Psoas muscle (tissue), 8 donors: ENCODE data around the gene ODC1. TPM values are rescaled to one million over a fixed set of nuclear protein-coding genes. Genes with fewer than 3 reads are reported as not detected.
A peak's percentile ranks its signal among the peaks of the same experiment; 100 is the strongest.

Source experiments
- ATAC-seq, 4 donors: fragments of 200-7000 bp; cut with Tn5 transposase; one replicate each; pipeline ENCODE4 v1.9.1; 2020; ENCODE audit warnings: moderate library complexity in 3 of 4, mild to moderate bottlenecking in 2 of 4
- DNase-seq, 2 donors: peaks; one replicate each; pipeline ENCODE4 v3.0.0-alpha.2; 2020
- H3K27ac ChIP-seq: fragments of 200-600 bp; one replicate; pipeline ENCODE4 v1.8.0; 2022
- H3K27me3 ChIP-seq, 3 donors: fragments of 200-600 bp in 1 of 3; one replicate each; pipeline versions ENCODE4 v1.6.1 to v1.8.0; 2013 to 2022; ENCODE audit warnings: low read length in 2 of 3, mild to moderate bottlenecking in 2 of 3, moderate library complexity in 1 of 3; ENCODE audit not compliant: insufficient read depth in 3 of 3
- H3K36me3 ChIP-seq, 2 donors: fragments of 200-600 bp in 1 of 2; one replicate each; pipeline versions ENCODE4 v1.6.1 to v1.8.0; 2013 to 2022; ENCODE audit warnings: low read depth in 1 of 2, mild to moderate bottlenecking in 1 of 2, moderate library complexity in 1 of 2; ENCODE audit not compliant: insufficient read depth in 1 of 2
- H3K4me1 ChIP-seq: fragments of 200-600 bp; one replicate; pipeline ENCODE4 v1.8.0; 2022
- H3K4me3 ChIP-seq: fragments of 200-600 bp; one replicate; pipeline ENCODE4 v1.8.0; 2022; ENCODE audit warnings: mild to moderate bottlenecking
- H3K9me3 ChIP-seq: fragments of 200-600 bp; one replicate; pipeline ENCODE4 v1.8.0; 2022
- WGBS, 3 donors: extraction: QIAGEN DNeasy Blood & Tissue Kit; methylation state at CpG; one replicate each; pipeline versions ENCODE4 v1.1.6 to v1.1.7; 2013; 5-methylcytosine and 5-hydroxymethylcytosine counted together
- intact Hi-C, 2 donors: fragments of 100-400 bp; cut with DNase I; formaldehyde crosslinking; loops; one replicate each; pipeline versions ENCODE4 v1.11.0 to v1.14.2; 2022
- polyA plus RNA-seq, 3 donors: library from polyadenylated mRNA; stranded (reverse); fragments of 200-250 nt; gene quantifications; one replicate each; pipeline ENCODE4 v1.2.3, GENCODE V29; 2013
- total RNA-seq, 4 donors: library from RNA; stranded (reverse); fragmentation: NEBNext Ultra II Directional in 2 of 4; extraction: Animal tissue kit (Norgen Biotek cat#: 25700) in 2 of 4; gene quantifications; one replicate each; pipeline versions ENCODE4 v1.2.1 to v1.2.4, GENCODE V29; 2021 to 2023
- TF ChIP-seq, protein P1 (sequence below): fragments of 200-600 bp; IDR thresholded peaks from one replicate; pipeline ENCODE4 v1.8.0; 2022; ENCODE audit warnings: antibody characterized with exemption
- donor health status: healthy with polysubstance abuse.
- donor health status: DM: no; HTN: no; CAD: no; lungs with moderate emphysema.
- donor health status: Bipolar disorder and iron deficiency.
- donor health status: healthy.
- donor health status: DM: yes; HTN: yes; CAD: no.
- donor health status: DM: no; HTN: no; CAD: no.
- donor health status: DM: no; HTN: no; CAD: no.
- donor health status: DM: yes; HTN: yes; CAD: no.

The ODC1 gene
- total and polyA plus RNA-seq, 7 donors = 56.8 to 226 (median 106) TPM

DNA sequence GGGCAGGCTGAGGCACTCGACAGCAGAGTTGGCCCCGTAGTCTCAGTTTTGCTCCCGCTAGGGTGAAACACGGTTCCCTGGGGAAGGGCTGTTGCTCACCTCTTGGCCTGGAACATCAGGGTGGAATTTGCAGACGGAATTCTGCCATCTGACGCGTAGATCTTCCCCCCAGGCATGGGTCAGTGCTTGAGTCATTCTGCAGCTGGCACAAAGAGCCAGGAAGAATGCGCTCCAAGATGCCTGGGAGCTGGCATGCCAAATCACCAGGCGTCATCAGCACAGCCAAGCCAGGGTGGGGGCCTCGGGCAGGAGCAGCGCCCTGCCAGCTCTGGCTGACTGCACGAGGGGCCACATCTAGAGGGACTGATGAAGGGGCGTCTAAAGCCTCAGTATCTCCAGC, 42.7 kb downstream of the ODC1 start:
- H3K4me1 ChIP-seq = peaks cover 50% of the 10 kb centered on the region
- TF ChIP-seq, protein P1, sequence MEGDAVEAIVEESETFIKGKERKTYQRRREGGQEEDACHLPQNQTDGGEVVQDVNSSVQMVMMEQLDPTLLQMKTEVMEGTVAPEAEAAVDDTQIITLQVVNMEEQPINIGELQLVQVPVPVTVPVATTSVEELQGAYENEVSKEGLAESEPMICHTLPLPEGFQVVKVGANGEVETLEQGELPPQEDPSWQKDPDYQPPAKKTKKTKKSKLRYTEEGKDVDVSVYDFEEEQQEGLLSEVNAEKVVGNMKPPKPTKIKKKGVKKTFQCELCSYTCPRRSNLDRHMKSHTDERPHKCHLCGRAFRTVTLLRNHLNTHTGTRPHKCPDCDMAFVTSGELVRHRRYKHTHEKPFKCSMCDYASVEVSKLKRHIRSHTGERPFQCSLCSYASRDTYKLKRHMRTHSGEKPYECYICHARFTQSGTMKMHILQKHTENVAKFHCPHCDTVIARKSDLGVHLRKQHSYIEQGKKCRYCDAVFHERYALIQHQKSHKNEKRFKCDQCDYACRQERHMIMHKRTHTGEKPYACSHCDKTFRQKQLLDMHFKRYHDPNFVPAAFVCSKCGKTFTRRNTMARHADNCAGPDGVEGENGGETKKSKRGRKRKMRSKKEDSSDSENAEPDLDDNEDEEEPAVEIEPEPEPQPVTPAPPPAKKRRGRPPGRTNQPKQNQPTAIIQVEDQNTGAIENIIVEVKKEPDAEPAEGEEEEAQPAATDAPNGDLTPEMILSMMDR = no peak
- no peaks in the 10 kb centered on the region for H3K27me3 ChIP-seq
- intact Hi-C loops = loop anchor here (5.0 kb wide), 2 partner anchors 263 to 283 kb away; partner anchors contain the start of gene RRM2 (in 1 of the 2)
- peak overlapping the region; percentile 80 for H3K27ac ChIP-seq
- H3K9me3 ChIP-seq = no peaks in the 10 kb centered on the region
- peak overlapping the region; percentile 20 for H3K4me3 ChIP-seq
- peak; percentile 72 to 86 (median 80) for ATAC-seq
- no peaks in the 10 kb centered on the region for H3K36me3 ChIP-seq
- 14 to 29% (median 27%) methylated on average over 13 of the region's 13 CpGs for WGBS, 3 donors
- peak; percentile 82 to 90 for DNase-seq

DNA sequence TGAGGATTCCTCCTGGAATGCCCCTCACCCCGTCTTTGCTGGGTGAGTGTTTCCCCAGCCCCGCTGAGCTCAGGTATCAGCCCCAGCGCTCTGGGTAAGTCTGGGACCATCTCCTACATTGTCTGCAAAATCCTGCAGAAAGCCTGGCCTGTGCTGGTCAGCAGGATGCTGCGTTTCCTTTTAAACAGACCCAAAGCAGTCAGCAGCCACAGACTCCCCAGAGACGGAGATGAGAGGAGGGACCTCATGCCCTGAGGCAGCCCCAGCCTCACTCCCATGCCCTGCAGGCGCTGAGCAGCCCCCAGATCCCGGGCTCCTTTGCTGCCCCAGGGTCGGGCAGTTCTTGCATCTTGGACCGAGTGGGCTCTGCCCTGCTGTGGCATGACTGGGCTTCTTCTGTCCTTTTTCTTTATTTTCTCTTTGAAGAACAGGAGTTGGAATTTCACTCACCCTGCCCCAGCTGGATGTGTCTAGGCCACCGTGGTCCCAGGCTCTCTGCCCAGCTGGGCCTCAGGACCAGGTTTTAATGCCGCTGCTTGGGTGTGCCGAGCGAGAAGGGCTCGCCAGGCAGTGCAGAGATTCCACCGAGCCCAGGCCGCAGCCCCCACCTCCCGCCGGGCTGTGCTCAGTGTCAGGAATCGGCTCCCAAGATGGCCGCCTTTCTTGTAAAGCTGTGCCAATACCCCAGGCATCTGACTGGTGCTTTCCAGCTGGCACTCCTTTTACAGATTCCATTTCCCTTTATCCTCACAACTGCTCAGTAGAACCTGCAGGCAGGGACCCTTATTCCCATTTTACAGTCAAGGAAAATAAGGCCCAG, 43.6 kb downstream of the ODC1 start:
- H3K4me3 ChIP-seq = peak overlapping the region; percentile 2
- H3K27ac ChIP-seq = peak overlapping the region; percentile 80
- TF ChIP-seq, protein P1 = no peak
- no peaks in the 10 kb centered on the region for H3K27me3 ChIP-seq
- 34 to 45% (median 35%) methylated on average over 20 of the region's 20 CpGs for WGBS, 3 donors
- peaks cover 50% of the 10 kb centered on the region for H3K4me1 ChIP-seq
- no peaks in the 10 kb centered on the region for H3K9me3 ChIP-seq
- no peaks in the 10 kb centered on the region for H3K36me3 ChIP-seq
- peak in 1 of 2 donors; percentile 53 for DNase-seq
- ATAC-seq = peak; percentile 49 to 70 (median 56)
- intact Hi-C loops = loop anchor here (5.0 kb wide), 3 partner anchors 102 to 282 kb away; partner anchors contain the start of genes HPCAL1 (in 1 of the 2) and RRM2 (in 1 of the 2)

- DNase-seq = no peak
- Histone ChIP-seq H3K36me3 (no peaks in the 10 kb centered on the region), H3K4me1 (peaks cover 36% of the 10 kb centered on the region), H3K9me3 (no peaks in the 10 kb centered on the region), H3K27me3 (no peaks in the 10 kb centered on the region), H3K27ac (no peak overlapping the region), H3K4me3 (no peak overlapping the region)
- intact Hi-C loops = loop anchor here in 1 of 2 donors (5.0 kb wide), 1 partner anchor 100 kb away; the partner anchor contains the start of gene HPCAL1
- TF ChIP-seq, protein P1 = no peak
- ATAC-seq = no peak
- 85 to 91% (median 87%) methylated on average over 8 of the region's 8 CpGs for WGBS, 3 donors
Measured at GRCh38 chr2:10402653-10403215, 45.4 kb downstream of the ODC1 start.

GRCh38 chr2:10402062-10402585, 46.0 kb downstream of the ODC1 start:
- no peak overlapping the region for H3K27ac ChIP-seq
- H3K27me3 ChIP-seq = no peaks in the 10 kb centered on the region
- H3K4me1 ChIP-seq = peaks cover 31% of the 10 kb centered on the region
- H3K4me3 ChIP-seq = no peak overlapping the region
- no peaks in the 10 kb centered on the region for H3K9me3 ChIP-seq
- no peaks in the 10 kb centered on the region for H3K36me3 ChIP-seq
- WGBS, 3 donors = 83 to 88% (median 84%) methylated on average over 14 of the region's 14 CpGs
- no peak for ATAC-seq
- intact Hi-C loops = loop anchor here in 1 of 2 donors (5.0 kb wide), 1 partner anchor 100 kb away; the partner anchor contains the start of gene HPCAL1
- TF ChIP-seq, protein P1 = no peak
- DNase-seq = no peak
